ENCODE results near the gene C10orf71. TPM values are rescaled to one million over a fixed set of nuclear protein-coding genes. Genes with fewer than 3 reads are reported as not detected.

C10orf71 gene
- total RNA-seq, 2 donors from 2014 or later = 0.14 TPM; not detected in 1

- ATAC-seq (ENCODE audit: insufficient number of reproducible peaks, low FRiP score, low read depth) (no peak), DNase-seq (ENCODE audit: low spot score) (no peak)
- Histone ChIP-seq H3K4me1 (ENCODE audit: control insufficient read depth in 1 of 2, low read depth in 2 of 2) (peaks cover 0 to 4% of the 10 kb centered on the region in 2 donors), H3K27me3 (replicated peaks; ENCODE audit: insufficient read depth) (no peaks in the 10 kb centered on the region), H3K9me3 (peaks cover 6% of the 10 kb centered on the region), H3K27ac (no peak overlapping the region), H3K4me3 (no peak overlapping the region), H3K36me3 (no peaks in the 10 kb centered on the region)
- no peak for TF ChIP-seq CTCF (IDR thresholded peaks at IDR 0.05)
Observed at GRCh38 chr10:49269523-49269922, 29.4 kb upstream of the C10orf71 start.

- Histone ChIP-seq H3K4me1 (ENCODE audit: control insufficient read depth in 1 of 2, low read depth in 2 of 2) (peaks cover 0 to 4% of the 10 kb centered on the region in 2 donors), H3K4me3 (no peak overlapping the region), H3K36me3 (no peaks in the 10 kb centered on the region), H3K9me3 (no peaks in the 10 kb centered on the region), H3K27me3 (replicated peaks; ENCODE audit: insufficient read depth) (no peaks in the 10 kb centered on the region), H3K27ac (no peak overlapping the region)
- no peak for TF ChIP-seq CTCF (IDR thresholded peaks at IDR 0.05)
- no peak for DNase-seq (ENCODE audit: low spot score)
- no peak for ATAC-seq (ENCODE audit: insufficient number of reproducible peaks, low FRiP score, low read depth)
Observed at GRCh38 chr10:49270565-49270964, 28.4 kb upstream of the C10orf71 start.

- TF ChIP-seq CTCF (IDR thresholded peaks at IDR 0.05) = no peak
- Histone ChIP-seq H3K4me1 (ENCODE audit: control insufficient read depth in 1 of 2, low read depth in 2 of 2) (peaks cover 0 to 4% of the 10 kb centered on the region in 2 donors), H3K9me3 (no peaks in the 10 kb centered on the region), H3K4me3 (no peak overlapping the region), H3K27ac (no peak overlapping the region), H3K36me3 (no peaks in the 10 kb centered on the region), H3K27me3 (replicated peaks; ENCODE audit: insufficient read depth) (no peaks in the 10 kb centered on the region)
- ATAC-seq (ENCODE audit: insufficient number of reproducible peaks, low FRiP score, low read depth) (no peak), DNase-seq (ENCODE audit: low spot score) (no peak)
Observed at GRCh38 chr10:49271346-49271745, 27.6 kb upstream of the C10orf71 start.

- no peak for ATAC-seq (ENCODE audit: insufficient number of reproducible peaks, low FRiP score, low read depth)
Observed at GRCh38 chr10:49272251-49273081, 26.5 kb upstream of the C10orf71 start.

GRCh38 chr10:49273082-49273465, 25.9 kb upstream of the C10orf71 start:
- ATAC-seq (ENCODE audit: insufficient number of reproducible peaks, low FRiP score, low read depth) = no peak
- no peak overlapping the region for H3K27ac ChIP-seq

More at GRCh38 chr10:49272251-49273081, 26.5 kb upstream of the C10orf71 start:
- Histone ChIP-seq H3K9me3 (no peaks in the 10 kb centered on the region), H3K27me3 (replicated peaks; ENCODE audit: insufficient read depth) (no peaks in the 10 kb centered on the region), H3K4me1 (ENCODE audit: control insufficient read depth in 1 of 2, low read depth in 2 of 2) (peaks cover 0 to 4% of the 10 kb centered on the region in 2 donors), H3K27ac (no peak overlapping the region), H3K36me3 (no peaks in the 10 kb centered on the region), H3K4me3 (no peak overlapping the region)
- no peak for TF ChIP-seq CTCF (IDR thresholded peaks at IDR 0.05)
- DNase-seq (ENCODE audit: low spot score) = no peak

More at GRCh38 chr10:49273082-49273465, 25.9 kb upstream of the C10orf71 start:
- Histone ChIP-seq H3K36me3 (no peaks in the 10 kb centered on the region), H3K9me3 (no peaks in the 10 kb centered on the region), H3K4me3 (no peak overlapping the region), H3K4me1 (ENCODE audit: control insufficient read depth in 1 of 2, low read depth in 2 of 2) (peaks cover 0 to 4% of the 10 kb centered on the region in 2 donors), H3K27me3 (replicated peaks; ENCODE audit: insufficient read depth) (no peaks in the 10 kb centered on the region)
- no peak for TF ChIP-seq CTCF (IDR thresholded peaks at IDR 0.05)
- DNase-seq (ENCODE audit: low spot score) = no peak

Data from thoracic aorta (tissue), 2 donors.